Germinal center (tissue), 1 donor: ENCODE measurements around the gene PRDM9.
"Not testable (repeated sequence)": the region's sequence is repeated elsewhere in the genome, so short reads cannot be mapped to it uniquely, and the experiment has no call there.

Experiments used
- DNase-seq: peaks from one replicate; pipeline ENCODE4 v3.0.0; 2012; ENCODE audit warnings: mixed read lengths, low spot score

PRDM9 gene

GRCh38 chr5:23527216-23527920 lies 20.0 kb downstream of the PRDM9 start:
- DNase-seq, result not testable (repeated sequence)

DNA sequence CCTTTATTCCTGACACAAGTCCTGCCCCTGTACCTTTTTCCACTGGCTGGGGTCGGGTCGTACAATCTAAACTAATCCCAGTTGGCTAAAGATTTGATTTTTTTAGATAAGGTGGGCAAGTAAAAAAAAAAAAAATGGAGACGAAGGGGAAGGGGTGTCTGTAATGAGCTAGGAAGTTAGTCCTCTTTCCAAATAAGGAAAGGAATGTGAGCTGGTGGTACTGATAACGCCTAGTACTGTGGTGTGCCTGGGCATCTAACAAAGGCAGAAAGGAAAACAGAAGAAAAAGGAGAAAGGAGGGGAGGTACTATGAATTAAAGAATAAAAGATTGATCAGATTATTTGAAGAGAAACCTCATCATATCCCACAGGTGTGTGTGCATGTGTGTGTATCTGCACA lies 21.3 kb downstream of the PRDM9 start:
- no peak for DNase-seq

DNA sequence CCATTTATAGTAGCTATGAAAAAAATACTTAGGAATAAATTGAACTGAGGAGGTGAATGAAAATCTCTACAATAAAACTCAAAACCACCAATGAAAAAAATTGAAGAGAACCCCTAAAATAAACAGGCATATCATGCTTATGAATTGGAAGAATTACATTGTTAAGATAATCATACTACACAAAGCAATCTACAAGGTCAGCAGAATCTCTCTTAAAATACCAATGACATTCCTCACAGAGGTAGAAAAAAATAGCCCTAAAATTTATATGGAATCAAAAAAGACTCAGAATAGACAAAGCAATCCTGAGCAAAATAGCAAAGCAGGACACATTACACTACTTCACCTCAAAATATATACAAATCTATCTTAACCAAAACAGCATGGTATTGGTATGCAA lies 23.2 kb downstream of the PRDM9 start:
- no peak for DNase-seq

- DNase-seq, result no peak
Measured at GRCh38 chr5:23571059-23571458, 63.6 kb downstream of the PRDM9 start.
